G401 (cell line): Measurements from ENCODE around the gene TSEN34. TPM values are rescaled to one million over a fixed set of nuclear protein-coding genes. Genes with fewer than 3 reads are reported as not detected.

Experiments
- DNase-seq: peaks from one replicate; pipeline ENCODE4 v3.0.0-alpha.2; 2015; ENCODE audit warnings: low spot score
- in situ Hi-C: cut with HindIII; loops from 2 replicates; pipeline ENCODE4 v1.10.0; 2016; ENCODE audit warnings: low sequenced_read_pairs, mixed read lengths
- total RNA-seq: library from RNA; depleted of rRNA; stranded (reverse); fragments of >200 nt; shearing (Covaris generic); gene quantifications from 2 replicates; pipeline ENCODE4 v1.2.3, GENCODE V29; 2014; rRNA removed

Gene TSEN34
- 146 and 178 TPM in 2 replicates for total RNA-seq

DNA sequence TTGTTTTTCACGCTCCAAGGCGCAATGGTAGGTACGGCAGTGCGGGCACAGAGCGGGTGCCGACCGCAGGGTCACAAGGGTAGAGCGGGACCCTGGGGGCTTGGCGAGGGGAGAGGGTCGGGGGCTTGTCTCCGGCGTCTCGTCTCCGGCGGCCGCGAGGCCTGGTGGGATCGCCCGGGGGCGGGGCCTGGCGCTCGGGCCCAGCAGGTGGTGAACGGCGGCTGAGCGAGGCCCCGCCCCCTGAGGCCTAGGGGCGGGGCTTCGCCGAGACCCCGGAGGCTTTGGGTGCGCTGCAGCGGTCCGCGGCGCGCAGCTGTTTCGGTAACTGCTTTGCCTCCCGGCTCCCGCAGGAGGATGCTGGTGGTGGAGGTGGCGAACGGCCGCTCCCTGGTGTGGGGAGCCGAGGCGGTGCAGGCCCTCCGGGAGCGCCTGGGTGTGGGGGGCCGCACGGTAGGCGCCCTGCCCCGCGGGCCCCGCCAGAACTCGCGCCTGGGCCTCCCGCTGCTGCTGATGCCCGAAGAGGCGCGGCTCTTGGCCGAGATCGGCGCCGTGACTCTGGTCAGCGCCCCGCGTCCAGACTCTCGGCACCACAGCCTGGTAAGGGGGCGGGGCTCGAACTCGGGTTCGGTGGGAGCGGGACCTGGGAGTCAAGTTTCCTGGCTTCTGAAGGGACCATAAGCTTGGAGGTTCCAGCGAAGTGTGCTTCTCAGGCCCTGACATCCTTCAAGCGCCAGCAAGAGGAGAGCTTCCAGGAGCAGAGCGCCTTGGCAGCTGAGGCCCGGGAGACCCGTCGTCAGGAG is at the start of gene TSEN34:
Gene TSEN34 (plus strand): TSS at position 298 of the 800 bp plus-strand sequence. CDS start 57 bp downstream, at position 355.
- in situ Hi-C loops: no loop called here
- peak; percentile 25 for DNase-seq

DNA sequence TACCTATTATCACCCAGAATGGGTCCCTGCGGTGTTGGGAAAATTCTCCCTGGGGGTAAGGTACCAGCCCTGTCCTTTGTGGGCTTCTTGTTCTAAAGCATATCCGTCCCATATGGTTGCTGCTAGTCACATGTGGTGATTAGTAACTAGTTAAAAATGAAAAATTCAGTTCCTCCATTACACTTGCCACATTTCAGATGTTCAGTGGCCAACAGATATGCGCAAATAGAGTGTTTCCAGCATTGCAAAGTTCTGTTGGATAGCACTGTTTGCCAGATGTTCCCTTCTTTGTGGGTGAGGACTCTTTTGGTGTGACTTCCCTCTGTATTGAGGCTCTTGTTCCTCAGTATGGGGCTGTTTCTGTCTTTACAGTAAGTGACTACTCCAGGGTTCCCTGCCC is 49.8 kb upstream of the TSEN34 start:
- in situ Hi-C loops: no loop called here

DNA sequence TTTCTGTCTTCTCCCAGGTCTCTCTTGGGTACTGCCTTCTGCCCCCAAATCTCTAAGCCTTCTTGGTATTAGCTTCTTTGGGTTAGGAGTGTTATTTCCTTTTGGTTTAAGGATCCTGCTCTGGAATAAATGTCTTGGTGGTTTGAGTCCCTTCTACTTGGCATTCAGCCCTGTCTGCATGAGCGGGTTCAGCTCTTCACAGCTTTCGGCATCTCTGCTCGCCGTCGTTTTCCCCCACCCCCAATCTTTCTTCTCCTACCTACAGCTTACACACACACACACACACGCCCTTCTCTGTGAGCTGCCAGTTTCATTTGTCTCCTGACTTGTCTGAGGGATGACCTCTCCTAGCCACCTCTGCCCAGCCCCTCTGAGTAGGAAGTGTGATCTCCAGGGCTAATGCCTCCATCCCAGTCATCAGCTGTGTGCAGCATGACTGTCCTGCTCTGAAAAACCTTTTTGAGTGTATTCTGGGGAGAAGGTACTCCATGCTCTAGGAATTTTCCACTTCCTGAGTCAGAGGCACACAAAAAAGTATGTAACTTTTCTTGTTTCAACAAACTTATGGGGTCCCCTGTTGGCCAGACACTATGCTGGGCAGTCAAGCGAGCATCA is 48.8 kb upstream of the TSEN34 start:
- no peak for DNase-seq

More for the DNA sequence above, 49.8 kb upstream of the TSEN34 start:
- DNase-seq: no peak

DNA sequence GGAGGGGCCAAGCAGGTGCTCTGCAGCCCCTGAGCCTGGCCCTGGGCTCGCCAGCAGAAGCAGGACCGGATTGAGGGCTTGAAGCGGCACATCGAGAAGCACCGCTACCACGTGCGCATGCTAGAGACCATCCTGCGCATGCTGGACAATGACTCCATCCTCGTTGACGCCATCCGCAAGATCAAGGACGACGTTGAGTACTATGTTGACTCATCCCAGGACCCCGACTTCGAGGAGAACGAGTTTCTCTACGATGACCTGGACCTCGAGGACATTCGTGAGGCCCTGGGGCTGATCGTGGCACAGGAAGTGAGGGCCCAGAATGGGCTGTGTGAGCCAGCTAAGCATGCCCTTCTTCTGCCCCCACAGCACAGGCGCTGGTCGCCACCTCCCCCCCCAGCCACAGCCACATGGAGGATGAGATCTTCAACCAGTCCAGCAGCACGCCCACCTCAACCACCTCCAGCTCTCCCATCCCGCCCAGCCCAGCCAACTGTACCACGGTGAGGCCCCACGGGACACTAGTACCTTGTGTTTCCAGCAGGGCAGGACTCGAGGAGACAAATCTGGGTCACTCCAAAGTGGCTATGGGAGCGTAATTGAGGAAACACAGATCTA is 45.5 kb upstream of the TSEN34 start:
- no peak for DNase-seq
- in situ Hi-C loops: no loop called here

More for the DNA sequence above, 48.8 kb upstream of the TSEN34 start:
- in situ Hi-C loops: no loop called here

DNA sequence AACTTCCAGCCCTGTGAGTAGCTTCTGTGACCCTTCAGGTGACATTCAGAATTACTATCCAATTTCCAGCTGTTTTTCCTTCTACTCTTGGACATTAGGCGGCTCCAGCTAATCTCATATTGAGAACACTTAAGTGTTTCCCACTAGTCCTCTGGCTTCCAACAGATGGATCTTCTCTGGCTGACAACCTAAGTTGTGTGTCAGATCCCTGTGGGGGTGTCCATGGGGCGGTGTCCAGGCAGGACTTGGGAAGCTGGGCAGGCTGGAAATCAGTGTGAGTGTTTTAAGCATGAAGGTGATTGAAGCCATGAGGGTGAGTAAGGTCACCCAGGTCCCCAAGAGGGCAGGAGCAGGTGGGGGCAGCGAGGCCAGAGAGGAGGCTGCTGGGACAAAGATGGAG is 43.4 kb upstream of the TSEN34 start:
- no peak for DNase-seq
- in situ Hi-C loops: no loop called here

DNA sequence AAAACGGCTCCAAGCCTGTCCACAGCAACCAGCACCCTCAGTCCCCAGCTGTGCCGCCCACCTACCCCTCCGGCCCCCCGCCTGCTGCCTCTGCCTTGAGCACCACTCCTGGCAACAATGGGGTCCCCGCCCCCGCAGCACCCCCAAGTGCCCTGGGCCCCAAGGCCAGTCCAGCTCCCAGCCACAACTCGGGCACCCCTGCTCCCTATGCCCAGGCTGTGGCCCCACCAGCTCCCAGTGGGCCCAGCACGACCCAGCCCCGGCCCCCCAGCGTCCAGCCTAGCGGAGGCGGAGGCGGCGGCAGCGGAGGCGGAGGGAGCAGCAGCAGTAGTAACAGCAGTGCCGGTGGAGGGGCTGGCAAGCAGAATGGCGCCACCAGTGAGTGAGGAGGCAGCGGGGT is 43.0 kb upstream of the TSEN34 start:
- in situ Hi-C loops: no loop called here

DNA sequence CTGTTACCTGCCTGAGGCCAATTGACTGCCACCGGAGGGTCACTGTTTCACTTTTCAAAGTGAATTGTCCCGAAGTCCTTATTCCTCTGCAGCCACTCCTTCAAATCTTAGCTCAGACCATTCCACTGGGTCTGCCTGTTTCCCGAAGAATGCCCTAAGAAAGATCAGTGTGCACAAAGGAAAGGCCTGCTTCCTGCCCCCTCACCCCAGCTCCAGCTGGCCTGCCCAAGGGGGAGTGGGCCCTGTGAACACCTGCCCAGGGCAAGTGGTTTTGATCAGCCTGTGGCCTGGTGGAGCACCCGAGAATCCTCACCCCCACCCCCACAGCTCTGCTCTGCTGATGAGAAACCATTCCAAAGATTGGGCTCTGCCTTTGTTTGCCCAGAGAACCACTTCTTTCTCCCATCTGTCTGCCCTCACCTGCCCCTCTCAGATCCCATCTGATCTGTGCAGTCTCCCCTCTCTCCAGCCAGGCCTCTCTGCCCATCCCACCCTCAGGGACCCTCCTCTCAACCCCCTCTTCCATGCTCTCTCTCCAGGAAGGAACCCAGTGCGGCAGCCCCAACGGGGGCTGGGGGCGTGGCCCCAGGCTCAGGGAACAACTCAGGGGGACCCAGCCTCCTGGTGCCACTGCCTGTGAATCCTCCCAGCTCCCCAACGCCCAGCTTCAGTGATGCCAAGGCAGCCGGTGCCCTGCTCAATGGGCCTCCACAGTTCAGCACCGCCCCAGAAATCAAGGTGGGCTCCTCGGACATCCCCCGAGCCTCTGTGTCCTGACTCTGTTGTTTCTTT is 41.9 kb upstream of the TSEN34 start:
- no peak for DNase-seq
- in situ Hi-C loops: no loop called here

More for the DNA sequence above, 43.0 kb upstream of the TSEN34 start:
- DNase-seq: no peak

DNA sequence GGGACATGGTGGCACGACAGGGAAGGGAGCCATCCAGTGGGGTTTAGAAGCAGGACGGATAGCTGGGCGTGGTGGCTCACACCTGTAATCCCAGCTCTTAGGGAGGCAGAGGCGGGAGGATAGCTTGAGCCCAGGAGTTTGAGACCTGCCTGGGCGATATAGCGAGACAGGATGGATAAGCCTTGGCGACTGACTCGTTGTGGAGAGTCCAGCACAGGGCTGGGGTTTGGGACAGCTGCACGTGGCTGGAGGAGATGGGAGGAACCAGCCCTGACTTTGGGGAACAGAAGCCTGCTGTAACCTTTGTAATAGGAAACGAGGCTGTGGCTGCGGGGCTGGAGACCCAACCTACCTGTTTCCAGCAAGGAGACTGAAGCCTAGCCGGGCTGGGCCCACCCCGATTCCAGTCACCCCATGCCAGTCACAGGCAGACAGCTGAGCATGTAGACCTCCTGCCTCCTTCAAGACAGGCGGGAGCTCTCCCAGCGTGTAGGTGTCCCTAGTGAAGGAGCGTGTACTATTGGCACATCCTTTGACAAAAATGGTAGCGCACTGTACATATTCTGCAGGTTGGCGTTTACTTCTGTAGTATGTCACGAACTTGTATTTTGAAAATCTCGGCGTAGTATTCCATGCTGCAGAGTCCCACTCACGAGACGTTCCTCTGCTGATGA is 39.6 kb upstream of the TSEN34 start:
- no peak for DNase-seq
- in situ Hi-C loops: no loop called here

DNA sequence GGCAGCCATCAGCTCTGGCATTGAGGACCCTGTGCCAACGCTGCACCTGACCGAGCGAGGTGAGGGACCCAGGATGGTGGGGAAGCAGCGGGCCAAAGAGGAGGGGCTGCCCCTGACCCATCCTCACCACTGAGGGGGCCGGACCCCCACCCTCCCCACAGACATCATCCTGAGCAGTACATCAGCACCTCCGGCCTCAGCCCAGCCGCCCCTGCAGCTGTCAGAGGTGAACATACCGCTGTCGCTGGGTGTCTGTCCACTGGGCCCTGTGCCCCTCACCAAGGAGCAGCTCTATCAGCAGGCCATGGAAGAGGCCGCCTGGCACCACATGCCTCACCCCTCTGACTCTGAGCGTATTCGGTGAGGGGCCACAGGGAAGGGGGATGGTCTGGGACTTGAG is 38.8 kb upstream of the TSEN34 start:
- in situ Hi-C loops: no loop called here

DNA sequence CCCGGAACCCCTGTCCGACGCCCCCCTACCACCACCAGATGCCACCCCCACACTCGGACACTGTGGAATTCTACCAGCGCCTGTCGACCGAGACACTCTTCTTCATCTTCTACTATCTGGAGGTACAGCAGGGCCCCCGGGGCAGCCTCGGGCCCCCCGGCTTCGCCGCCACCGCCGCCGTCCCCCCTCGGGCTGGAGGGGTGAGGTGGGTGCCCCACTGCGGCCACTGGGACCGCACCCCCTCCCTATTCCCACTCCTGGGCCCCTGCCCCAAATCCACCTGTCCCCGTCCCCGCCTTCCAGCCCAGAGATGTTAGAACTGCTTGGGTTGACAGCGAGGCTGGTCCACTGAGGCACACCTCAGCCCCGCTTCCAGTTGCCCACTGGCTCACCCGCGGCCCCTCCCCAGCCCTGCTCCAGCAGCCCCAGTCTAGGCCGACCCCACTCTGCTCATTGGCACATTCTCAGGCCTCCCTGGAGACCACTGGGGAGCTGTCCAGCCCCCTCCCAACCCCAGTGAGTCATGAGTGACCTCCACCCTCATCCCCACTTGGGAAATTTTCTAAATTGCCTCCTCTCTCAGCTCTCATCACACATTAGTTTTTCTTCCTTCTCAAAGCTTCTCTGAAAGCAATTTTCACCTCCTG is 38.1 kb upstream of the TSEN34 start:
- no peak for DNase-seq
- in situ Hi-C loops: no loop called here

More for the DNA sequence above, 38.8 kb upstream of the TSEN34 start:
- DNase-seq: no peak

DNA sequence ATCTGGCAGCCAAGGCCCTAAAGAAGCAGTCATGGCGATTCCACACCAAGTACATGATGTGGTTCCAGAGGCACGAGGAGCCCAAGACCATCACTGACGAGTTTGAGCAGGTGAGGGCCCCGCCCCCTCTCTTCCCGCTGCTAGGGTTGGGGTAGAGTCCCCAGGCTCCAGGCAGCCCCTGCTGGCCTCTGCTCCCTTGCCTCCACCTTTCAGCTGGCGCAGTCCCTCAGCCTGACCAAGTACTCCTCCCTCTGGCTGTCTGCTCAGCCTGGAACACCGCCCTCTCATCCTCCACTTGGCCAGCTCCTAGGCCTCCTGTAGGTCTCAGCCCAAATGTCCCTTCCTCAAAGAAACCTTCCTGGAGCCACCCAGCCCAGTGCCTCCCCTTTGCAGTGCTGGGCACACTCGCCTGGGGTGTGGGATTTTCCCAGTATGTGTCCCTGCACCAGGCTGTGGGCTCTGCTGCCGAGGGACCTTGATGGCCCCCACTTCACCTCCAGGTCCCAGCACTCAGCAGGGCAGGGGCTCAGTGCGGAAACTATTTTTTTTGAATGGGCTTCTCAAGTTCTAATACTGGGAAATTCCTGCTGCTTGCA is 37.3 kb upstream of the TSEN34 start:
- in situ Hi-C loops: no loop called here
- peak; percentile 38 for DNase-seq

DNA sequence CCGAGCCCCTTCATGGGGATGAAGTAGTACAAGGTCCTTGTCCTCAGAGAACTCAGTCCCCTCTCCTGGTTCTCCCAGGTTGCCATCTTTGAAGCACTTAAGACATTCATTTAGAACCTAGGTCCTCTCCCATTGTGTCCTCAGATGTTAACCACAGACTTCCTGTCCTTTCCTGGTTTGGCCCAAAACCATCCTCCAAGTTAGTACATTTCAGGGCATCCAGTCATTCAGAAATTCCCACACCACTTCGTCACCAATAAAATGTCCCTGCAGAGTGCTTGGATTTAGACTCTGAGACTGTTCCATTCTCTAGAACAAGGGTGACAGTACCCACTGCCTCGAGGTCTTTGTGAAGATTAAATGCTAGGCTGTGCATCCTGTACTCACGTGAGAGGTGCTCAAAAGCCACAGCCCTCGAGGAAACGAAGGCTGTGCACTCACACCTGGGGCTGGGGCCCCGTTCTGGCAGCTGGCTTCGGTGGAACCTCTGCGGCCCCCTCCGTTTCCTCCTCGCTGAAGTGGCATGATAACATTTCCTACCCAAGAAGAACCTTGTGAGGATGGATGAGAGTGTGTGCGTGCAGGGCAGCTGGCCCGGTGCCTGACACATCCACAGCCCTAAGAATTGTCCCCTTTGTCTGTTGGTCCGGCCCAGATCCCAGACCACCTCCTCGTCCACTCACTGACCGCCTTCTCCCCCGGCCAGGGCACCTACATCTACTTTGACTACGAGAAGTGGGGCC is 36.3 kb upstream of the TSEN34 start:
- in situ Hi-C loops: no loop called here
- DNase-seq: no peak

DNA sequence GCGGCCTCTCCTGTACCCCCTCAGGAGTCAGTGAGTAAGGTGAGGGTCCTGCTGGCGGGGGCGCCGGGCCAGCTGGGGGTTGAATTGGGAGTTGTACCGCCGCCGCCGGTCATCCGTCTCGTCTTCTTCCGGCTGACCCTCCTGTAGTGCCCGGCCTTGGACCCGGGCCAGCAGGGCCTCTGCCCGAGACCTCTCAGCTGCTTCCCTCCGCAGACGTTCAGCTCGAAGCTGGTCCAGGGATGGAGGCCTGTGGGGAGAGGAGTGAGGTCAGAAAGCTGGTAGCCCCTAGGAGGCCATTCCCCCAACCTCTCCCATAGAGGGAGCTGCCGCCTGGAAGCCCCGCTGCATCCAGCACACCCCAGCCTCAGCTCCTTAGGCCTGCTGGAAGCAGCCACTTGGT is 35.4 kb upstream of the TSEN34 start:
- DNase-seq: no peak

DNA sequence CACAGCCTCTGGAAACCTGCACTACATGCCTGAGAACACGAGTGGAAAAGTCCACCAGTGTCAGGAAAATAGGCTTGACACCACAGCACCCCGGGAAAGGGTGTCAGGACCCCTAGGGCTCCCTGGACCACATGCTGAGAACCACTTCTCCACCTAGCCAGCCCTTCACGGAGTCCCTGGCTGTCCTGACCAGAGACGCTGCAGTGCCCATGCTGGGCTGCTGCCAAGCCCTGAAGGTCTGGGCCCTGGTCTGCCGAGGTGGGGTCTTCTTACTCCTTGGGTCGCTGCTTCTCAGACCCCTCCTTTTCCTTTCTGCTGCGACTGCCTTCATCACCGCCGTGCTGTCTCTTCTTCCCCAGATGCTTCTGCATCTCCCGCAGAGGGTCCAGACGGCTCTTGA is 34.6 kb upstream of the TSEN34 start:
- DNase-seq: no peak
- in situ Hi-C loops: no loop called here

More for the DNA sequence above, 35.4 kb upstream of the TSEN34 start:
- in situ Hi-C loops: no loop called here

DNA sequence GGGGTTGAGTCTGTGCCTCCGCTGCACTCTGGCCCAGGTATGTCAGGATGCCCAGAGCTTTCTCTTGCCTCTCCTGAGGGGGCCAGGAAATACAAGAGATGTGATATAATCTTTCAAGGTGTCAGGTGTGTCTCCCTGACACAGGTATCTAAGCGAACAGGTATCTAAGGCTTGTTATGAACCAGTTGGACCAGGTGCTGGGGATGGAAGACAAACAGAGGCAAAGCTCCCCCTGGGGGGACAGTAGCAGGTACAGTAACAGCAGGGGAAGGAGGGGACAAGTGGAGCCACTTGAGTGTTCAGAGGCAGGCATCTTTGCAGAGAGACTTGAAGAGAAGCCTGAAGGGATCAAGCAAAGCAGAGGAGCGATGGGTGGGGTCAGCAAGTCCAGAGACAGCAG is 34.2 kb upstream of the TSEN34 start:
- no peak for DNase-seq
- in situ Hi-C loops: no loop called here

DNA sequence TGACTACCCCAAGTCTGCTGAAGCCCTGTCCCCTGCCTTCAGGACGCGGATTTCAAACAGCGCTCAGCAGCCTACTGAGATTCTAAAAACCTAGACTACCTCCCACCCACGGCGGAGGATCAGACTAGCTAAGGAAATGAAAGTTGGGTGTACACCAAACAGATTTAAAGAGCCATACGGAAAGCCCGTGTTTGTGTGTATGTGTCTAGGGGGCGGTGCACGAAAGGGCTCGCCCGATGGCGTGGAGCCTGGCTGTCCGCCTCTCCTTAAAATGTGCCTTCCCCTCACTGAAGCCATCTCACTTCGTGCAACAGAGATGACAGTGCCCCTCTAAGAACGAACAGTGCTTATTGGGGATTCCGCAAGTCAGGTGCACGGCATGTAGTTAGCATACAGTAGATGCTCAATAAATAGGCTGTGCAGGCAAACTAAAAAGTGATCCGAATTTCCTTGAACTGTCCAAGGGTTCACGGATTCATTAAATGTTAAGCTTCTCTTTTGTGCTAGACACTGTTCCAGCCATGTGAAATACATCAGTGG is 32.2 kb upstream of the TSEN34 start:
- in situ Hi-C loops: no loop called here
- no peak for DNase-seq
